Fibroblast of peridontal ligament (primary cell): ENCODE results near the gene IQCE.

Experiments used
- DNase-seq: peaks from one replicate; pipeline ENCODE4 v3.0.0-alpha.2; 2010; ENCODE audit errors: extremely low read depth

Gene IQCE

DNA sequence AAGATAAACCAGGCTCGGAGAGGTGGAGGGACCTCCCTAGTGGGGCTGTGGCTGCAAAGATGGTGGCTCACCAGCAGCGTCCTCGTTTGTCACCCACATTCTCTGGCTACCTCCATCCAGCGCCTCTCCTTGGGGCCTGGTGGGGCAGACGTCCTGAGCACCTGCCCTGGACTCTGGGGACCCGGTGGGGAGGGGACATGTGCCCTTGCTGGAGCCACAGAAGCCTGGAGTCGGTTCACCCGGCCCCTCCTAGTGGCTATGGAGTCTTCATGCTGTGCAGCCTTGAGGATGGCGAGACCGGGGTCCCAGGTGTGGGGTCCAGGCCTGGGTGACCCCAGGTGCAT lies 87.5 kb downstream of the IQCE start:
- DNase-seq, result no peak

DNA sequence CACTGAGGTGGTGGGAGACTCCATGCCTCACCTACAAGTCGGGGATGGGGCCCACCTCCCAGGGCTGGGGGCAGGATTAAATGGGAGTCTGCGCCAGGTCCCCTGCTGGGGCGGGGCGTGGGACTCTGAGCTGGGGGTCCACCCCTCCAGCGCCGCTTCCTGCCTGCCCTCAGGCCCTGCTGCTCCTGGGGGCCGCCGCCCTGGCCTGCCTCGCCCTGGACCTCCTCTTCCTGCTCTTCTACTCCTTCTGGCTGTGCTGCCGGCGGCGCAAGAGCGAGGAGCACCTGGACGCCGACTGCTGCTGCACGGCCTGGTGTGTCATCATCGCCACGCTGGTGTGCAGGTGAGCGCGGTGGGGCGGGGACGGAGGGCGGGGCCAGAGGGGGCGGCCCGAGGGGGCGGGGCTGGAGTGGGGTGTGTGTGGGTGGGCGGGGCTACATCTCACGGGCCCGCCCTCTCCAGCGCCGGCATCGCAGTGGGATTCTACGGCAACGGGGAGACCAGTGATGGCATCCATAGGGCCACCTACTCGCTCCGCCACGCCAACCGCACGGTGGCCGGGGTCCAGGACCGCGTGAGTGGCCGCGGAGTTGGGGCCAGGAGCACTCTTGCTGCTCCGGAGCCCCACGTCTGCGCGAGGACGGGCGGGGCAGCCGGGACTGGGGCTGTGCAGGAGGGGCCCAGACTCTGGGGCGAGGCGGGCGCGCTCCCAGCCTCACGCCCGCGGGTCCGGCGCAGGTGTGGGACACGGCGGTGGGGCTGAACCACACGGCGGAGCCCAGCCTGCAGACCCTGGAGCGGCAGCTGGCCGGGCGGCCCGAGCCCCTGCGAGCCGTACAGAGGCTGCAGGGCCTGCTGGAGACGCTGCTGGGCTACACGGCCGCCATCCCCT lies 88.1 kb downstream of the IQCE start:
- DNase-seq, result no peak

DNA sequence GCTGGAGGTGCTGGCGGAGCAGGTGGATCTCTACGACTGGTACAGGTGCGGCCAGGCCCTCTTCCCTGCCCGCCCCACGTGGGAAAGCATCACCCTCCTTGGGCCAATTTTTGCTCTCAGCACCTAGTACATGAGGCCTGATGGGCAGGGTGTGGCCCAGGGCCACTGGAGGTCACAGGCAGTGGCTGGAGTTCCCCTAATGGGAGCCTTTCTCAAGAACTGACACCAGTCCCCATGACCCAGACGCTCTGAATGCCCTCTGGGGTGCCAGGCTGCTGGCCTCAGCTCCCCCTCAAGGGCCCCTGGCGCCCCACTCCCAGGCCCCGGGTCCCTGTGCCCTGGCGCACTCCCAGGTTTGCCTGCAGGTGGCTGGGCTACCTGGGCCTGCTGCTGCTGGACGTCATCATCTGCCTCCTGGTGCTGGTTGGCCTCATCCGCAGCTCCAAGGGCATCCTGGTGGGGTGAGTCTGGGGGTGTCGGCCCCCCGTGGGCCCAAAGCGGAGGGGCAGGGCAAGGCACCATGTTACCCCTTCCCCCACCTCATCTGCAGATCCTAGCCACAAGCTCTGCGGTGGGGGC lies 88.9 kb downstream of the IQCE start:
- DNase-seq, result no peak

DNA sequence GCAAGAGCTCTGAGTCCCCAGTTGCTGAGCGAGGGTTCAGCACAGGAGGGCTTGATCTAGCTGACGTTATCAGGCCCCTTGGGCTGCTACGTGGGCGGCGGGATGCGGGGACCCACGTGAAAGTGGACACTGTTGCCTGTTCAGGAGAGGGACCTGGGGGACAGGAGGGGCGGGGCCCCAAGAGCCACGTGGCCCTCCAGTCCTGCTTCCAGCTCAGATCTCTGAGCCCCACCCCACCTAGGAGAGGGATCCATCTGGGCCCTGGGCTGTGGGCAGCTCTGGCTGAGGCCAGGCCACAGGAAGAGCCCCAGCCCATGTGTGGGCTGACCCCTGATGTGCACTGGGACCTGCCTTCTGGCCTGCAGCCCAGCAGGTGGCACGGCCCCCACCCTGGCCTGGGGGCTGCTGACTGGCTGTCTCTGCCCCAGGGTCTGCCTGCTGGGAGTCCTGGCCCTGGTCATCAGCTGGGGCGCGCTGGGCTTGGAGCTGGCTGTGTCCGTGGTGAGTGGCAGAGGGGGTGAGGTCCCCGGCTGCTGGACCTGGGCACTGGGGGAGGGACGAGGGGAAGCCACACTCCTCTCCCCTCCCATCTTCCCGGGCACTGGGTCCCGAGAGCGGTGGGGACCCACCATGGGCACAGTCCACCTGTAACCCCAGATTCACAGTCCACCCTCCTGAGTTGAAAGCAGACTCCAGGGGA lies 90.5 kb downstream of the IQCE start:
- DNase-seq, result no peak

DNA sequence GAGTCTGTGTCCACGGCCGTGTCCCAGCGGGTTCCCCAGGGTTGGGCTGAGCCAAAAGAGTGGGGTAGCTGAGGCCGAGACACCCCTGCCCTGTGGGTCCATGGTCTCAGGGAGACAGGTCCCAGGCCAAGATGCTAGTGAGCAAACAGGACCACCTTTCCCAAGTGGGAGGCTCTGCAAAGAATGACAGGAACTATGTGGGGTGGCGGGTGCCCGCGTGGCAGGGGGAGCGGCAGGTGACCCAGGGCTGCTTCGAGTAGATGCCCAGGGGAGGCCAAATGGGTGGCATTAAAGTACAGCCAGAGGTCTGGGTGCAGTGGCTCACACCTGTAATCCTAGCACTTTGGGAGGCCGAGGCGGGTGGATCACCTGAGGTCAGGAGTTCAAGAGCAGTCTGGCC lies 91.2 kb downstream of the IQCE start:
- no peak for DNase-seq

DNA sequence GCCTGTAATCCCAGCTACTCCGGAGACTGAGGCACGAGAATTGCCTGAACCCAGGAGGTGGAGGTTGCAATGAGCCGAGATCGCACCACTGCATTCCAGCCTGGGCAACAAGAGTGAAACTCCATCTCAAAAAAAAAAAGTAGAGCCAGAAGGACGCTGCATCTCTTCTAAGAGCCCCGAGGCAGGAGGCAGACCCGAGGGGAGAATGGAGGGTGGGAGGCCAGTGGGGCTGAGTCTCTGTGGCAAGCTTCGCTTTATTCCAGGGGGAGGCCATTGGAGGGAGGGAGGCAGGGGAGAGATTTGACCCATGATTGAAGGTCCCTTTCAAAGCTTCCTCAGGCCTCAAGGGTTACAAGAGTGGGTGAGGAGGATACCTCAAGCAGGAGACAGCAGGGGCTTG lies 91.7 kb downstream of the IQCE start:
- DNase-seq, result no peak

DNA sequence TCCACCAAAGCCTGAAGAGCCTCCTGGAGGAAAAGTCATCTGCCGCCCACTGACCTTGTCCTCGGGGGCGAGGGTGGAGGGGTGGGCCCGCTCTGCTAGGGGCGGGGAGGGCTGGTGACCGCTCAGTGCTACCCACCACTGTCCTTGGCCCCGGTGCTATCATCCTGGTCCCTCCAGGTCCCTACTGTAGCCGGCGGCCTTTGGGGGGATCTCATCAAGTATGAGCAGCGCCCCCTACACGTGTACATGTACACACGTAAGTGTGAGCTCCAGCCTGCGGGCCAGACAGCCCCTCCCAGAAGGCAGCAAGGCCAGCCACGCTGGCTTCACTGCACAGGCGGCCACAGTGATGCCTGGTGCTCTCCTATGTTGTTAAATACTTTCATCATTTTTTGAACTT lies 92.6 kb downstream of the IQCE start:
- DNase-seq, result no peak

DNA sequence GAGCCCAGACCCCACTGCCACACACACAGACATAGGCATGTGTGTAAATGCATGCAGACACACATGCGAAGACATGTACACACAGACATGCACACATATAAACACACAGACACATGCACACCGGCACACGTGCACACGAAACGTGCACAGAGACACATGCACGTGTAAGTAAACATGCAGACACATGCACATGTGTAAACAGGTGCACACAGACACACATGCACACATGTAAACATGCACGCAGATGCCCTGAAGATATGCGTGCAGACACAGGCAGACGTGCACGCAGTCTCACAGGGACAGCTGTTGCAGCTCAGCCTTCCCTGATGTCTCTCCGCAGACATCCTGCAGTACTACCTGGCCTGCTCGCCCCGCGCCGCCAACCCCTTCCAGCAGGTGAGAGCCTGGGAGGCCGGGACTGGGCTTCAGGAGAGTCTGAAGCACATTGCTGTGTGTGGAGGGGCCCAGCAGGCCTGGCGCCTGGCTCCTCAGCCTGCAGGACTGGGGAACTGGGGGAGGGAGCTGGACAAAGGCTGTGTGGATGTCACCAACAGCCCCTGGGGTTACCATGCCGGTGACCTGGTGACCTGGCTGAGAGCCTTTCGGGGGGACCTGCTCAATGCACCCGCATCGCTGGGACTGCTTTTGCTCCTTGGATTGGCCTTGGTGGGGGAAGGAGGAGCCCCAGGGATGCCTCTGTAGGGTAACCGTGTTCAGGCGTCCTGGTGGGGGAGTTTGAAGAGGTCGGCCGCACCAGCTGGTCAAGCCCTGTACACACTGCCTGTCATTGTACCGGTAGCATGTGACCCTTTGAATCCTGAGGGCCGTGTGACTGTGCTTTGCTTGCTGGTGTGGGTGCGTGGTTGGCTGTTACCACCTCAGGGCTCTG lies 93.3 kb downstream of the IQCE start:
- DNase-seq, result no peak

DNA sequence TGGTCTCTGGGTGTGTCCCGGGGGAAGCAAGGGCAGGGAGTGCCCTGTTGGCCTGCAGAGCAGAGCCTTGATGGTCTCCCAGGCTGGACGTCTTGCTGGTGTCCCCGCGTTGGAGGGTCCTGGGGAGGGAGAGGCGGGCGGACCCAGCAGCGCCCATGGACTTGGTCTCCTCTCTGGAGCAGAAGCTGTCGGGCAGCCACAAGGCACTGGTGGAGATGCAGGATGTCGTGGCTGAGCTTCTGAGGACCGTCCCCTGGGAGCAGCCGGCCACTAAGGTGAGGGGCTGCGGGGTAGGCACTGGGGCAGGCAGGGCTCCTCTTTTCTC lies 93.9 kb downstream of the IQCE start:
- no peak for DNase-seq

DNA sequence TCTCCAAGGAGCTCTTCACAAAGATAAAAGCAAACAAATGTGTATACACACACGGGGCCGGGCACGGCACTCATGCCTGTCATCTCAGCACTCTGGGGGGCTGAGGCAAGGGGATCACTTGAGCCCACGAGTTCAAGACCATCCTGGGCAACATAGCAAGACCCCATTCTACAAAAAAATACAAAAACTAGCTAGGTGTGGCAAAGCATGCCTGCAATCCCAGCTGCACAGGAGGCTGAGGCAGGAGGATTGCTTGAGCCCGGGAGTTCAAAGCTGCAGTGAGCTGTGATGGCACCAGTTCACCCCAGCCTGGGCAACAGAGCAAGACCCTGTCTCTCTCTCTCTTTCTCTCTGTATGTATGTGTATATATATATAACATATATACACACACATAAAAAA lies 95.3 kb downstream of the IQCE start:
- DNase-seq, result no peak

DNA sequence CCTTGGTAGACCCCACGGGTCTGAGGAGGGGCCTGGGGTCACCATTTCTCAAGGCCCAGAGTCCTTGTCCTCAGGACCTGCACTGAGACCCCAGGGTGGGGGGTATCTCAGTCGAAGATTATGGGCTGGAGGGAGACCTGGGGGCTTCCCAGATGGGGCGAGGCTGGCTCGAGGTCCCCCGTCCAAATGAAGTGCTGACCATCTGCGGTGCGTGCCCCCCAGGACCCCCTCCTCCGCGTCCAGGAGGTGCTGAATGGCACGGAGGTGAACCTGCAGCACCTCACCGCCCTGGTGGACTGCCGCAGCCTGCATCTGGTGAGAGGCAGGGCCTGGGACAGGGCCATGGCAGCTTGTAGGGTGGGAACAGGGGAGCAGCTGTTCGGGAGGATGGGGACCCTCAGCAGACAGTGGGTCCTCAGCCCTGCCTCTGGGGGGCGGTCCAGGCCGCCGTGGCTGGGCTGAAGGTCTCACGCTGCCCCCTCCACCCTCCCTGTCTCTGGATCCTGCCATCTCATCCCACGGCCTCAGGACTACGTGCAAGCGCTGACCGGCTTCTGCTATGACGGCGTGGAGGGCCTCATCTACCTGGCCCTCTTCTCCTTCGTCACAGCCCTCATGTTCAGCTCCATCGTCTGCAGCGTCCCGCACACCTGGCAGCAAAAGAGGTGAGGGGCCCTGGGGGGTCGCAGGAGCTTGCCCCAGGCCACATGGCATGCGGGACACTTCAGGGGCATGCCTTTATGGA lies 97.3 kb downstream of the IQCE start:
- DNase-seq, result no peak

DNA sequence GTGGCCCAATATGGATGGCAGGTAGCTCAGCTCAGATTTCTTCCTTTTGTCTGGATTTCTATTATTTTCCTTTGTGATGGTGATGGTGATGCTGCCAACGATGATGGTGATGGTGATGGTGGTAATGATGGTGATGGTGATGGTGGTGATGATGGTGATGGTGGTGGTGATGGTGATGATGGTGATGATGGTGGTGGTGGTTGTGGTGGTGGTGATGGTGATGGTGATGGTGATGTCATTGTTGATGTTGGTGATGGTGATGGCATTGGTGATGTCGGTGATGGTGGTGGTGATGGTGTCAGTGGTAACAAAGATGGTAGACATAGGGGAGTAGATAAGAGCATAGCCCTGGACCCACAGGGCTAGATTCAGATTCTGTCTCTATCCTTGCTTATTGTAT lies 98.4 kb downstream of the IQCE start:
- no peak for DNase-seq

DNA sequence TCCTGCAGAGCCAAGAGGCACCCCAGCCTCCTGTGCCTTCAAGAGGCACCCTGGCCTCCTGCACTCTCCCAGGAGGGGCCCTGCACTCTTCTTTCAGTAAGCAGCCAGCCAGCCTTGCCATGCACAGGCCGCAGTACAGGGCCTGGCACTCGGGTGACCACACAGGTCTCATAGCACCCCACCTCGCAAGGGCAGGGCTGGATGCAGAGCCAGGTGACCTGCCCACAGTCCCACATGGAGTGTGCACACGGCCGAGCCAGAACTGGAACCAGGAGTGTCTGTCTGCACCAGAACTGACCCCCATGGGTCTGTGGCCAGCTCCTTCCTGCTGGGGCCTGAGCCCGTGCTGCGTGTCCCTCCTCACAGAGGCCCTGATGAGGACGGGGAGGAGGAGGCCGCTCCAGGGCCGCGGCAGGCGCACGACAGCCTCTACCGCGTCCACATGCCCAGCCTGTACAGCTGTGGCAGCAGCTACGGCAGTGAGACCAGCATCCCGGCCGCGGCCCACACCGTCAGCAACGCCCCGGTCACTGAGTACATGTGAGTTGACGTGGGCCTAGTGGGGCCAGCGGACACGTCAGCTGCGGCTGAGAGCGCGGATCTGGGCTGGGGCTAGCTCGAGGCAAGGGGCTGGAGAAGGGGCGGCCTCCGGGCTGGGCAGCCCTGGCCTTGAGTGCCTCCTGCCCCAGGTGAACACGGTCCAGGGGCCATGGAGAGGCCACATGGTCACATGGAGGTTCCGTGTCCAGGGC lies 99.3 kb downstream of the IQCE start:
- no peak for DNase-seq

DNA sequence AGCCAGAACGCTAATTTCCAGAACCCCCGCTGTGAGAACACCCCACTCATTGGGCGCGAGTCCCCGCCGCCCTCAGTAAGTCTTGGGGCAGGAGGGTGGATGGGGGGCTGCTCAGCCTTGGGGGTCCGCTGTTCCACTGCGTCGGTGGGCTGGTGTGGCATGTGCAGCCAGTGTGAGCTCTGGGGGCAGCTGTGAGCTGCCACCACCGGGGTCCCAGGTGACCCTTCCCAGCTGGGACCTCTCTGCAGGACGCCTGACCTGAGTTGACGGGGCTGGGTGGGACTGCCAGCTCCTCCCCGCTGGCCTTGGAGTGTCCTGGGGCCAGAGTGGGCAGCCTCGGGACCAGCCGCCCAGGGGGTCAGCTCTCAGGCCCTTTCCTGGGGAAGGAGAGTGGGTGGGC lies 100.2 kb downstream of the IQCE start:
- no peak for DNase-seq

DNA sequence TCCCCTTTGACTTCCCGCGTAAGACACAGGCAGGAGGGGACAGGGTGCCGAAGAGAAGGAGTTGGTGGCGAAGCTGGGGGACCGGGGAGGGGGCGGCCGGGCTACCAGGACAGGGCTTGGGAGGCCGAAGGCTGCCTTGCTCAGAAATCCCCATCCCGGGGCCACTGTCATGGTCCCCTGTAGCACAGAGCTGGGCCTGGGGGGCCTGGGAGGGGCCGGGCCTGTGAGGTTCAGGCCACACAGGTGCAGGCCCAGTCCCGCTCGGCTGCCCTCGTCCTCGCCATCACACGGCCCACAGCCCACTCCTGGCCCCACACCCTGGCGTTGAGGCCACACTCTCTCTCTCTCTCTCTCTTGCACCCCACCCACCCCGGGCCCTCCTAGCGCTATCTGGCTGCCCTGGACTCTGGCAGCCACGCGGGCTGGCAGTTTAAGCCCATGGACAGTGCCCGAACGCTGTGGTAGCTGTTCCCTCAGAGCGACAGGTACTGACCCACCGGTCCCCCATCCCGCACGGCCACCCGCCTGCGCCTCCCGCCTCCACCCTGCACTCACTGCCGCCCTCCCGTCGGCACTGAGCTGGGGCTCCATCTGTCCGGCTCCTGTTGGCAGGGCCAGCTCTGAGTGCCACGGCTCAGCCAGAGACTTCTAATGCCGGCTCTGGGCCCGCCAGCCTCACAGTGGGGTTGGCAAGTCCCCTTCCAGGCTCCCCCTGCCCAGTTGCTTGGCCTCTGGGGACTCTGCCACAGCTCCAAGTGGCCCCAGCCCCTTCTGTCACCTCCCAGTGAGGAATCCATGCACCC lies 101.0 kb downstream of the IQCE start:
- DNase-seq, result no peak

DNA sequence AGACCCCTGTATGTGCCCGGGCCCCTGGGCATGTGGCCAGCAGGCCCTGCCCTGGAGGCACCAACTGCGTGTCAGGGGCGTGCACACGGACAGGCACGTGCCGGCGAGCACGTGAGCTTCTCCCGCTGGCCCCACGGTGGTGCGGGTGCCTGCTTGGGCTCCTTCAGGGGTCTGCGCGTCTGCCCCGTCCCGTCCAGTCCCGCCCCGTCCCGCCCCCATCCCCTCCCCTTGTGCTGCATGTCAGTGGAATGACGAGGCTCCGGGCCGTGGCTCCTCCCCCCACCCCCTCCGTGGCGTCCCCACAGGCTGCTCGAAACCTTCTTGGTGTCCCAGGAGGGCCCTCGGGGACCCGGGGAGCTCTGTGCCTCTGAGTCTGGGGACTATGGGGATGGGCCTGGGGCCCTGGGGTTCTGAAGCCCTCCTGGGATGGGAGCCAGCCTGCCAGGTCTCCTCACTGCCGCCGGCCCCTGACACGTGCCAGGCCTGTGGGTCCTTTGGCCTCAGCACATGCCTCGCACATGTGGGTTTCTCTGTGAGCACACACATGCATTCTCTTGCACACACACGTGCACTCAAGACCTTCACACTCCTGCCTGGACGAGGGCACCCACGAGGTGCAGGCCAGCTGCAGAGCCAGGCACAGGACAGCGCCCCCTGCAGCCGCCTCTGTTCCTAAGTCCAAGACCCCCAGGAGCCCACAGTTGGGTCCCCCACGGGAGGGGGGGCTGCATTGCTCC lies 101.7 kb downstream of the IQCE start:
- no peak for DNase-seq

DNA sequence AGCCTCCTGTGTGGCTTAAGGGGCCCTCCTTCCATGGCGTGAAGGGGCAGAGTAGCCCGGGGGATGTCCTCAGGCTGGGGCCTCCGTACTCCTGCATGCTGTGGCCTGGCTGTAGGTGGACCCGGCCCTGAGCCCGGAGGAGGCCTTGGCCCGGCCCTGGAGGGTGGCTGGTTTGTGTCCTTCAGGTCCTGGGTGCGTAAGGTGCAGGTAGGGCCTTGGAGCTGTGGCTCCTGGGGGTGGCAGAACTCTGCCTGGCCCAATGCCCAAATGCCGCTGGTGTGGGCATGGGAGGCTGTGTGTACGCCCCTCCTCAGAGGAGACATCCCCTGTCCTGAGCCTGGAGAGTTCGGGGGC lies 102.3 kb downstream of the IQCE start:
- no peak for DNase-seq

DNA sequence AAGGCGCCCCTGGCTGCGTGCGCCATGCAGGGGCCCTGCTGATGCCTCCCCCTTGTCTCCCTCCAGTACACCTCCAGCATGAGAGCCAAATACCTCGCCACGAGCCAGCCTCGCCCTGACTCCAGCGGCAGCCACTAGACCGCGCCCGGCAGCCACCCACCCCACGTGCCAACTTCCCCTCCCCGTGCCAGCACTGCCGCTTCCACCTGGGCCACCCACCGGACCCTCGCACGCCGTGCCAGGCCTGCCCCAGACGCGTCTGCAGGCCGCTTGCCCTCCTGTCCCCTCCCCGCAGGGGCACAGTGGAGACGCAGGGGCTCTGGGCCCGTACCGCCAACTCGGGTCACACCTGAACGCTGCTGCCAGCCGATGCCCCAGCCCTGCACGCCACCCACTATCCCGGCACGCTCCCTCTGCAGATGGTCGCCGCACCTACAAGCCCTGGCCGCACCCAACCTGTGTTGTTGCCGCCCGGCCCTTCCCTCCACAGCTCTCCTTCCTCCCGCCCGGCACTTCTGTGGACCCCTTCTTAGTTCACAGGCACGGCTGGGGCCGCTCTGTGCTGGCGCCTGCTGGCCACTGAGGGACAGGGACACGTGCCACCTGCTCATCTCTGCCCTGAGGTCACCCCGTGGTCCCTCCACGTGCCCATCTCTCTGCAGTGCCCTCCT lies 103.0 kb downstream of the IQCE start:
- DNase-seq, result no peak
